Type B pancreatic cell (in vitro differentiated cells): Measurements from ENCODE around the gene NEDD4. TPM values are rescaled to one million over a fixed set of nuclear protein-coding genes. Genes with fewer than 3 reads are reported as not detected.
"Not testable (repeated sequence)": the region's sequence is repeated elsewhere in the genome, so short reads cannot be mapped to it uniquely, and the experiment has no call there.

Experiments used
- DNase-seq: peaks from one replicate; pipeline ENCODE4 v3.0.0; 2021; ENCODE audit warnings: mixed read lengths; ENCODE audit not compliant: unreplicated experiment; ENCODE audit errors: extremely low spot score
- H3K27ac Mint-ChIP-seq: 2 replicates; pipeline ENCODE4 v1.8.0; 2021; ENCODE audit warnings: mild to moderate bottlenecking, mixed read lengths
- H3K27me3 Mint-ChIP-seq: 2 replicates; pipeline ENCODE4 v1.8.0; 2021; ENCODE audit warnings: mixed read lengths
- H3K36me3 Mint-ChIP-seq: 2 replicates; pipeline ENCODE4 v1.8.0; 2021; ENCODE audit warnings: mixed read lengths
- H3K4me1 Mint-ChIP-seq: one replicate; pipeline ENCODE4 v1.8.0; 2021; ENCODE audit warnings: mixed read lengths; ENCODE audit not compliant: unreplicated experiment
- H3K4me3 Mint-ChIP-seq: 2 replicates; pipeline ENCODE4 v1.8.0; 2021; ENCODE audit warnings: mild to moderate bottlenecking, mixed read lengths
- H3K9me3 Mint-ChIP-seq: 2 replicates; pipeline ENCODE4 v1.8.0; 2021; ENCODE audit warnings: mixed read lengths
- total RNA-seq: library from RNA; stranded (reverse); gene quantifications from 2 replicates; pipeline ENCODE4 v1.2.1, GENCODE V29; 2021; ENCODE audit warnings: low replicate concordance
- TF ChIP-seq, protein P1 (sequence below): fragments of 200-600 bp; sonication (generic); conservative IDR thresholded peaks from 2 replicates; pipeline ENCODE4 v1.5.0; 2021; ENCODE audit warnings: antibody characterized with exemption, mild to moderate bottlenecking

NEDD4 gene
- total RNA-seq, 1 donor from 2014 or later = 19.6 TPM

DNA sequence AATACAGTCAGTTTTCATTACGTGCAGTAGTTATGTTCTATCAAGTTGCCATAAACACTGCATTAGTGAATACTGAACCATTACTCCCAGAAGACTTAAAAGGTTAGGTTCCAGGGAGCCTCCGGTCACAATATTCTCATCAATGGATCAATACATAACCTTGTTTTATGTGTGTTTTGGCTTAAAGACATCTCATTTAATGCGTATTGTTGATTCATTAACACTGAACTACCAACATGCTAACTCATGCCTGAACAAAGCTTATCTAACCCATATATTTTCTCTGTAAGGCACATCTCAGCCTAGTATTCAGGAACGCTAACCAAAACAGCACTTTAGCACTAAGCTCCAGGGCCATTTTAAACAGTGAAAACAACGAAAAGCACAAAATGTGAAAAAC, 24.1 kb upstream of the NEDD4 start:
- H3K27me3 Mint-ChIP-seq = no peaks in the 10 kb centered on the region
- TF ChIP-seq, protein P1, sequence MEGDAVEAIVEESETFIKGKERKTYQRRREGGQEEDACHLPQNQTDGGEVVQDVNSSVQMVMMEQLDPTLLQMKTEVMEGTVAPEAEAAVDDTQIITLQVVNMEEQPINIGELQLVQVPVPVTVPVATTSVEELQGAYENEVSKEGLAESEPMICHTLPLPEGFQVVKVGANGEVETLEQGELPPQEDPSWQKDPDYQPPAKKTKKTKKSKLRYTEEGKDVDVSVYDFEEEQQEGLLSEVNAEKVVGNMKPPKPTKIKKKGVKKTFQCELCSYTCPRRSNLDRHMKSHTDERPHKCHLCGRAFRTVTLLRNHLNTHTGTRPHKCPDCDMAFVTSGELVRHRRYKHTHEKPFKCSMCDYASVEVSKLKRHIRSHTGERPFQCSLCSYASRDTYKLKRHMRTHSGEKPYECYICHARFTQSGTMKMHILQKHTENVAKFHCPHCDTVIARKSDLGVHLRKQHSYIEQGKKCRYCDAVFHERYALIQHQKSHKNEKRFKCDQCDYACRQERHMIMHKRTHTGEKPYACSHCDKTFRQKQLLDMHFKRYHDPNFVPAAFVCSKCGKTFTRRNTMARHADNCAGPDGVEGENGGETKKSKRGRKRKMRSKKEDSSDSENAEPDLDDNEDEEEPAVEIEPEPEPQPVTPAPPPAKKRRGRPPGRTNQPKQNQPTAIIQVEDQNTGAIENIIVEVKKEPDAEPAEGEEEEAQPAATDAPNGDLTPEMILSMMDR = no peak
- no peak overlapping the region for H3K27ac Mint-ChIP-seq
- no peaks in the 10 kb centered on the region for H3K36me3 Mint-ChIP-seq
- DNase-seq = no peak
- H3K9me3 Mint-ChIP-seq = peaks cover 8% of the 10 kb centered on the region
- no peak overlapping the region for H3K4me3 Mint-ChIP-seq
- no peaks in the 10 kb centered on the region for H3K4me1 Mint-ChIP-seq

DNA sequence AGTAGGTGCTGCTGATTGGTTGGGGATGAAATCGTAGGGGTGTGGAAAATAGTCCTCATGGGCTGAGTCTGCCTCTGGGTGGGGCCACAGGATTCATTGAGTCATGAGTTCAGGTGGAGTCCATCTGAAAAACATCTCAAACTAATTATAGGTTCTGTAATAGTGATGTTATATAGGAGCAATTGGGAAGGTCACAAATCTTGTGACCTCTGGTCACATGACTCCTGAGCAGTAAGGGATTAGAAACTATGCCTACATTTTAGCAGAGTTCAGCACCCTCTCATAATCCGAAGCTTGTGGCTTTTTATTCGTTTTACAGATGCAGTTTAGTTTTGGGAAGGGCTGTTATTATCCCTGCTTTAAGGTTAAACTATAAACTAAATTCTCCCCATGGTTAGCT, 22.9 kb upstream of the NEDD4 start:
- no peak for DNase-seq
- TF ChIP-seq, protein P1 = no peak
- peaks cover 8% of the 10 kb centered on the region for H3K9me3 Mint-ChIP-seq
- peak overlapping the region; percentile 41 for H3K27ac Mint-ChIP-seq
- no peak overlapping the region for H3K4me3 Mint-ChIP-seq
- H3K27me3 Mint-ChIP-seq = no peaks in the 10 kb centered on the region
- H3K4me1 Mint-ChIP-seq = no peaks in the 10 kb centered on the region
- no peaks in the 10 kb centered on the region for H3K36me3 Mint-ChIP-seq

DNA sequence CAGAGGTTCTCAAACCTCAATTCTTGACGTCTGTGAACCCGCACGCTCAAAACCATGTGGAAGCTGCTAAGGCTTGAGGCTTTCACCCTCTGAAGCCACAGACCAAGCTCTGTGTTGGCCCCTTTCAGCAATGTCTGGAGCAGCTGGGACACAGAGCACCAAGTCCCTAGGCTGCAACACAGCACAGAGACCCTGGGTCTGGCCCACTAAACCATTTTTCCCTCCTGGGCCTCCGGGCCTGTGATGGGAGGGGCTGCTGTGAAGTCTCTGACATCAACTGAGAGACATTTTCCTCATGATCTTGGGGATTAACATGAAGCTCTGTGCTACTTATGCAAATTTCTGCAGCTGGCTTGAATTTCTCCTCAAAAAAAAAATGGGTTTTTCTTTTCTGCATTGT, 21.3 kb upstream of the NEDD4 start:
- no peaks in the 10 kb centered on the region for H3K27me3 Mint-ChIP-seq
- TF ChIP-seq, protein P1 = no peak
- H3K36me3 Mint-ChIP-seq = no peaks in the 10 kb centered on the region
- no peak for DNase-seq
- H3K4me3 Mint-ChIP-seq = no peak overlapping the region
- H3K4me1 Mint-ChIP-seq = no peaks in the 10 kb centered on the region
- no peak overlapping the region for H3K27ac Mint-ChIP-seq
- H3K9me3 Mint-ChIP-seq = peaks cover 8% of the 10 kb centered on the region

DNA sequence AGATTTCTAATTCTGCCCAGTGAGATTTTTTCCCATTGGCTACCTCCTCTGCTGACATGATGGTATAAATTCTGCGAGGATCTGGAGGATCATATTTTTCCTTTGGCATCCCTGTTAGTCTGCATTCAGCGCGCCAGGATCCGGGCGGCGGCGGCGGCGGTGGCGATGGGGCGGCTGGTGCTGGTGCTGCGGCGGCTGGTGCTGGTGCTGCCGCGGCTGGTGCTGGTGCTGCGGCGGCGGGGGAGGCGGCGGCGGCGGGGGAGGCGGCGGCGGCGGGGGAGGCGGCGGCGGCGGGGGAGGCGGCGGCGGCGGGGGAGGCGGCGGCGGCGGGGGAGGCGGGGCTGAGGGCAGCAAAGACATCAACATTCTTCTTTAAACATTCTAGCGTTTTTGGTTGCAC, 13.6 kb upstream of the NEDD4 start:
- not testable (repeated sequence) for H3K9me3 Mint-ChIP-seq, H3K36me3 Mint-ChIP-seq, H3K4me1 Mint-ChIP-seq, DNase-seq
- peak overlapping the region; percentile 83 for H3K4me3 Mint-ChIP-seq
- H3K27me3 Mint-ChIP-seq = peaks cover 18% of the 10 kb centered on the region
- peak overlapping the region; percentile 42 for H3K27ac Mint-ChIP-seq

DNA sequence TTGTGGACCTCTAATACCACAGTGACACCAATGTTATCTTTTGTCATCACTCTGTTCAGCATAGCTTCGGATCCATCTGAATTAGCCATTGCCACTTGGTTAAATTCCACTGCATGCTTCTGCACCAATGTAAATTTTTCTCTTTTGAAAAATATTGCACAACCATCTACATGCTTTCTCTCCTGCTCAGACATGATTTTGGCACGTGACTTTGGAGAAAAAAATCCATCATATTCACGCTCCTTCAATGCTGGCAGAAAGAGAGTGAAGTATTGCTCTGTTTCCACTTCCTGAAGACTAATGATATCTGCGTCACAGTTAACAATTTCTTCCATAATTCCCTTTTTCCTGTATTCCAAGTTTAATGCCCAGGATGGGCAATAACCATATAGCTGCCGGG, 13.0 kb upstream of the NEDD4 start:
- not testable (repeated sequence) for H3K4me1 Mint-ChIP-seq, H3K36me3 Mint-ChIP-seq, H3K9me3 Mint-ChIP-seq, DNase-seq
- H3K27ac Mint-ChIP-seq = peak overlapping the region; percentile 42
- peak overlapping the region; percentile 73 for H3K4me3 Mint-ChIP-seq
- H3K27me3 Mint-ChIP-seq = peaks cover 18% of the 10 kb centered on the region

DNA sequence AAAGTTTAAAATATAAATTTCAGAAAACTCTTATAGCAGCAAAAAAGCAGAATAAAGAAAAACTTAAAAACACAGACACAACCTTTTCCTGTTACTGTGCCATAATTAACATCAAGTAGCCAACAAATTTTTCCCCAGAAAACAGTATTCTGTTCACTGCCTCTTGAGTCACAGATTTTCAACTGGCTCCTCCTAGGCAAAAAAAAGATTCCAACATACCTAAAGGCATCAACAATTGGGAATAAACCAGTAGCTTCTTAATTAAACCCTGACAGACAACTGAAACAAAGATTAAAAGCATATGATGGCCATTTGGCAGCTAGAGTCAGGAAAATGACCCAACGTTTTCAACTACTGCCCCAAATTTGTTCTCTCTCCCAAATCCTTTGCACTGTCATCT, 10.9 kb upstream of the NEDD4 start:
- H3K4me3 Mint-ChIP-seq, H3K4me1 Mint-ChIP-seq, H3K27ac Mint-ChIP-seq, DNase-seq, H3K36me3 Mint-ChIP-seq, H3K9me3 Mint-ChIP-seq: not testable (repeated sequence)
- peaks cover 18% of the 10 kb centered on the region for H3K27me3 Mint-ChIP-seq

DNA sequence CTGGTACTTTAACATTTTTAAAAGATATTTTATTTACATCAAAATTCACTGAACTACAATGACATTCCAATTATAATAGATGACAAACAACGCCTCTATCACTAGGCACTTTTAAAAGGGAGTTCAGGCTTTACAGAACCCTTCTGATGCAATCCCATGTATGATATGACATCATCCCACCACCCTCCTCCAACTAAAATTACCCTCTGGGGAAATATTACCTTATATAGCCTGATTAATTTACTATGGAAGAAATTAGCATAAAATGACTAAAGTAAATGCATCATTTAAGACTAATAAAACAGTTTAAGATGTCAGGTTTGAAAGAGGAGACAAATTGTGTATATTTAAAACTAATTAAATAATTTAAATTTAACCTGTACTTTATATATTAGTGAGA, 10.4 kb upstream of the NEDD4 start:
- H3K4me3 Mint-ChIP-seq, H3K36me3 Mint-ChIP-seq, H3K4me1 Mint-ChIP-seq, H3K27ac Mint-ChIP-seq, DNase-seq, H3K9me3 Mint-ChIP-seq: not testable (repeated sequence)
- H3K27me3 Mint-ChIP-seq = peaks cover 16% of the 10 kb centered on the region

DNA sequence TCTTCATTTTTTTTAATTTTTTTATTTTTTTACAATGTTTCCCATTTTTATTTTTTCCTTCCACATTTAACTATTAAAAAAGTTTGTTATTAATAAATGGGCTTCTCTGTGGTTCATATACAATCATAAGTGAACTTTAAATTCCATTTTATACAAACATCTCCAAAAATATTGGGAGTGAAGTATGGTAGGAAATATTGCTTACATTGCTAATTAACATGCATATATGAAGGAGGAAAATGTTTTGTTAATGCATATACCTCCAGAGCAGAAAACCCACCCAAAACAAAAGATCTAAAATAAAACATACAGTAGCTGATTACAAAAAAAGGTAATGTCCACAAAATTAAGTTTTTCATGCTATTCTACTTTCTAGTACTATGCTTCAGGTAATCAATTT, 9.9 kb upstream of the NEDD4 start:
- not testable (repeated sequence) for H3K9me3 Mint-ChIP-seq, DNase-seq, H3K27ac Mint-ChIP-seq, H3K36me3 Mint-ChIP-seq, H3K4me3 Mint-ChIP-seq, H3K4me1 Mint-ChIP-seq
- peaks cover 12% of the 10 kb centered on the region for H3K27me3 Mint-ChIP-seq
